Adrenal gland (tissue), 12 donors: Measurements from ENCODE around the gene PRKACA. TPM values are rescaled to one million over a fixed set of nuclear protein-coding genes. Genes with fewer than 3 reads are reported as not detected.

Source experiments
- DNase-seq, 7 donors: peaks; one replicate each; pipeline ENCODE4 v3.0.0-alpha.2; 2019 to 2020
- H3K27ac ChIP-seq, 5 donors: fragments of 200-600 bp; sonication (generic) in 4 of 5; 1 replicate in 3 of 5; 2 replicates in 2 of 5; pipeline versions ENCODE4 v1.5.1 to v1.8.0; 2016 to 2020; ENCODE audit warnings: mild to moderate bottlenecking in 1 of 5
- H3K27me3 ChIP-seq: fragments of 200-600 bp; 2 replicates; pipeline ENCODE4 v1.8.0; 2021
- H3K36me3 ChIP-seq, 2 donors: fragments of 200-600 bp; replicated peaks in 1 of 2; 1 replicate in 1 of 2; 2 replicates in 1 of 2; pipeline versions ENCODE4 v1.5.1 to v1.8.0; 2018 to 2022
- H3K4me1 ChIP-seq, 2 donors: fragments of 200-600 bp; replicated peaks in 1 of 2; 1 replicate in 1 of 2; 2 replicates in 1 of 2; pipeline versions ENCODE4 v1.5.1 to v1.8.0; 2018 to 2021
- H3K4me3 ChIP-seq, 4 donors: fragments of 200-600 bp; sonication (generic) in 3 of 4; one replicate each; pipeline ENCODE4 v1.5.1; 2016 to 2018
- H3K9me3 ChIP-seq, 3 donors: fragments of 200-600 bp; sonication (generic) in 1 of 3; replicated peaks in 1 of 3; 1 replicate in 2 of 3; 2 replicates in 1 of 3; pipeline versions ENCODE4 v1.5.1 to v1.8.0; 2016 to 2021
- CTCF ChIP-seq, 6 experiments: fragments of 450-650 bp in 4 of 6; fragments of 200-600 bp in 2 of 6; sonication (generic) in 1 of 6; IDR thresholded peaks; 1 replicate in 5 of 6; 2 replicates in 1 of 6; pipeline versions ENCODE4 v1.5.1 to v1.8.0; 2016 to 2021; ENCODE audit warnings: antibody characterized with exemption in 6 of 6, mild to moderate bottlenecking in 2 of 6, moderate library complexity in 1 of 6
- POLR2A ChIP-seq, 2 donors: fragments of 450-650 bp; IDR thresholded peaks; one replicate each; pipeline ENCODE4 v1.6.1; 2017; ENCODE audit warnings: antibody characterized with exemption in 2 of 2, mild to moderate bottlenecking in 2 of 2, moderate library complexity in 1 of 2
- whole genome bisulfite sequencing, 4 donors: extraction: QIAGEN DNeasy Blood & Tissue Kit in 2 of 4; methylation state at CpG; one replicate each; pipeline versions ENCODE4 v1.1.5 to v1.1.7; 2013 to 2017; 5-methylcytosine and 5-hydroxymethylcytosine counted together
- intact Hi-C, 2 donors: fragments of 100-400 bp; cut with DNase I; formaldehyde crosslinking; loops; one replicate each; pipeline versions ENCODE4 v1.14.1 to v1.15.0; 2022 to 2023
- polyA plus RNA-seq, 3 donors: library from polyadenylated mRNA; stranded (reverse); fragments of 200-250 nt in 2 of 3; fragments of 350-450 nt in 1 of 3; fragmentation: Illumina TruSeq in 1 of 3; extraction: RNeasy Lipid Tissue Mini Kit (QIAGEN cat#74804) in 1 of 3; gene quantifications; one replicate each; pipeline ENCODE4 v1.2.3, GENCODE V29; 2013 to 2014
- total RNA-seq, 9 donors: library from RNA; depleted of rRNA in 4 of 9; stranded (reverse); fragments of >200 nt in 4 of 9; fragments of 120-200 nt in 1 of 9; fragmentation: NEBNext Ultra II Directional in 1 of 9; extraction: Animal tissue kit (Norgen Biotek cat#: 25700) in 1 of 9; gene quantifications; one replicate each; pipeline versions ENCODE4 v1.1.0 to v1.2.4, GENCODE V29; 2013 to 2023
- donor health status: healthy with polysubstance abuse.
- donor health status: Bipolar disorder and iron deficiency.
- donor health status: DM: yes; HTN: yes; CAD: no.
- donor health status: DM: no; HTN: no; CAD: no.
- donor health status: DM: no; HTN: no; CAD: no.
- donor health status: DM: yes; HTN: yes; CAD: no.

Gene PRKACA
- total and polyA plus RNA-seq, 12 donors: 74.1 to 457 (median 150) TPM

- peak overlapping the region in 1 of 4 donors; percentile 48 for H3K4me3 ChIP-seq
- no peaks in the 10 kb centered on the region for H3K9me3 ChIP-seq
- 7 to 21% (median 16%) methylated on average over 2 to 12 of the region's 12 CpGs for WGBS, 4 donors
- peak; percentile 55 to 82 (median 75) for DNase-seq
- peaks cover 46 to 74% of the 10 kb centered on the region in 2 donors for H3K4me1 ChIP-seq
- no peaks in the 10 kb centered on the region for H3K36me3 ChIP-seq
- TF ChIP-seq CTCF (IDR thresholded peaks at IDR 0.05) (no peak), POLR2A (IDR thresholded peaks at IDR 0.05) (no peak)
- peak overlapping the region; percentile 1 to 94 (median 86) for H3K27ac ChIP-seq
- H3K27me3 ChIP-seq: no peaks in the 10 kb centered on the region
- intact Hi-C loops: no loop called here
Observed at GRCh38 chr19:14112809-14113385, 4.7 kb downstream of the PRKACA start.

- intact Hi-C loops: no loop called here
- H3K27me3 ChIP-seq: no peaks in the 10 kb centered on the region
- H3K36me3 ChIP-seq: peaks cover 0 to 2% of the 10 kb centered on the region in 2 donors
- peak overlapping the region in 1 of 4 donors; percentile 48 for H3K4me3 ChIP-seq
- no peaks in the 10 kb centered on the region for H3K9me3 ChIP-seq
- WGBS, 4 donors: 25 to 36% (median 29%) methylated on average over 4 to 12 of the region's 12 CpGs
- H3K27ac ChIP-seq: peak overlapping the region; percentile 1 to 94 (median 86)
- TF ChIP-seq POLR2A (IDR thresholded peaks at IDR 0.05) (no peak), CTCF (IDR thresholded peaks at IDR 0.05) (no peak)
- peak in 4 of 7 donors; percentile 50 to 65 (median 57) for DNase-seq
- peaks cover 52 to 81% of the 10 kb centered on the region in 2 donors for H3K4me1 ChIP-seq
Observed at GRCh38 chr19:14112051-14112808, 5.3 kb downstream of the PRKACA start.

- intact Hi-C loops: no loop called here
- Histone ChIP-seq H3K27ac (peak overlapping the region in 4 of 5 donors; percentile 32 to 94 (median 88)), H3K36me3 (peaks cover 0 to 10% of the 10 kb centered on the region in 2 donors), H3K4me3 (no peak overlapping the region), H3K4me1 (peaks cover 50 to 79% of the 10 kb centered on the region in 2 donors), H3K27me3 (no peaks in the 10 kb centered on the region), H3K9me3 (no peaks in the 10 kb centered on the region)
- TF ChIP-seq CTCF (IDR thresholded peaks at IDR 0.05) (no peak), POLR2A (IDR thresholded peaks at IDR 0.05) (no peak)
- WGBS, 4 donors: 70 to 83% (median 76%) methylated on average over 1 of the region's 1 CpG
- no peak for DNase-seq
Observed at GRCh38 chr19:14111486-14111885, 6.1 kb downstream of the PRKACA start.

GRCh38 chr19:14110650-14111049 lies 6.9 kb downstream of the PRKACA start:
- intact Hi-C loops: no loop called here
- no peaks in the 10 kb centered on the region for H3K27me3 ChIP-seq
- H3K4me1 ChIP-seq: peaks cover 42 to 71% of the 10 kb centered on the region in 2 donors
- no peak for DNase-seq
- H3K27ac ChIP-seq: peak overlapping the region in 2 of 5 donors; percentile 53 to 90
- no peak overlapping the region for H3K4me3 ChIP-seq
- TF ChIP-seq CTCF (IDR thresholded peaks at IDR 0.05) (no peak), POLR2A (IDR thresholded peaks at IDR 0.05) (no peak)
- peaks cover 0 to 17% of the 10 kb centered on the region in 2 donors for H3K36me3 ChIP-seq
- H3K9me3 ChIP-seq: no peaks in the 10 kb centered on the region
- 53 to 74% (median 57%) methylated on average over 2 of the region's 2 CpGs for WGBS, 4 donors
